Fibroblast of skin of left biceps (primary cell): ENCODE data around the gene ANXA6.

Source experiments
- DNase-seq, 2 experiments: peaks; one replicate each; pipeline ENCODE4 v3.0.0-alpha.2; 2013; ENCODE audit warnings: low read depth in 2 of 2

Gene ANXA6

DNA sequence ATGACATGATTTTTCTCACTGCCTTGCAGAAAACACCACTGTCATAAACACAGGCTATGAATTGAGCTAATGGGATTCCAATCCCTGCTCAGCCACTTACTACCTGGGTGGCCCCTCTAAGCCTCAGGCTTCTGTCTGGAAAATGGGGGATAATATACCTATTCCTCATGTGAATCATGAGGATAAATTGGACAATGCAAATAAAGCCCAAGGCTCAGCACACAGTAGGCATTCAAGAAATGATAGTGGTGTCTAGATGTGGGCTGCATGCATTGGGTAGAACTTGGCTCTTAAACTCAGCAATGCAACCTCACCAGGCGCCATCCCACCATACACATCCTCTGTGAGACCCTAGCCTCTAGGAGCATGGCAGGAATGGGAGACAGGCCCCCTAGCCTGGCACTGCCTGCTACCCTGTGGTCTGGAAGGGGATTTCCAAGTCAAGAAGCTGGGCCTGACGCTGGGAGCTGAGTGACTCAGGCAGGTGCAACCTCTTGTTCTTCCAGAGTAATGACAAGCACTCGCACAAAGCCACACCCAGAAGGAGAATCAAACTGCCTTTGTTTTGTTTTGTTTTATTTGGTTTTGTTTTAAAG, 74.4 kb downstream of the ANXA6 start:
- no peak for DNase-seq

DNA sequence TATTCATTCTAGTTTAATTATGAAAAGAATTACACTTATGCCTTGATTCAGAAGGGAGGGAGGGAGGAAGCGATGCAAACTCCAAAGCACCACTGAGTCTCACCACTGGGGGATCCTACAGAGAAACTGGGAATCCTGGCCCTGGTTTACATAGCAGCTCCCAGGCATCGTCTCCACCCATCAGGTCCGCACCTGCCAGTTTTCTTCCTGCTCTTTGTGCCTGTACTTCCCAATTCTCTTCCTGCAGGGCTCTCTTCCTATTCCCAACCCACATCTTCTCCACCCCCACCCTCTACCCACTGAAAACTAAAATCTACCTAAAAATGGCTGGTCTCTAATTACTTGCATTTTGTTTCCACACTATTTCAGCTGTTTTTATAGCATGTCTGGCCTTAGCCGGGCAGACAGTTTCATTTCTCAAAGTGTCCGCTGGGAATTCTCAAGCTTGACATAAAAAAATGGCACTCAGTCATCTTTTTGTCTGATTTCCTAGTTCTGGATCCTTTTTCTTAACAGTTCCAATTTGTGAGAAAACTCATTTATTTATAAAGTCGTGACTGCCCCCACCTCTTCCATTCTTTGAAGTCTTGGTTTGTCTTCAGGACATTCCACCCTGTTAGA, 75.2 kb downstream of the ANXA6 start:
- DNase-seq: no peak

DNA sequence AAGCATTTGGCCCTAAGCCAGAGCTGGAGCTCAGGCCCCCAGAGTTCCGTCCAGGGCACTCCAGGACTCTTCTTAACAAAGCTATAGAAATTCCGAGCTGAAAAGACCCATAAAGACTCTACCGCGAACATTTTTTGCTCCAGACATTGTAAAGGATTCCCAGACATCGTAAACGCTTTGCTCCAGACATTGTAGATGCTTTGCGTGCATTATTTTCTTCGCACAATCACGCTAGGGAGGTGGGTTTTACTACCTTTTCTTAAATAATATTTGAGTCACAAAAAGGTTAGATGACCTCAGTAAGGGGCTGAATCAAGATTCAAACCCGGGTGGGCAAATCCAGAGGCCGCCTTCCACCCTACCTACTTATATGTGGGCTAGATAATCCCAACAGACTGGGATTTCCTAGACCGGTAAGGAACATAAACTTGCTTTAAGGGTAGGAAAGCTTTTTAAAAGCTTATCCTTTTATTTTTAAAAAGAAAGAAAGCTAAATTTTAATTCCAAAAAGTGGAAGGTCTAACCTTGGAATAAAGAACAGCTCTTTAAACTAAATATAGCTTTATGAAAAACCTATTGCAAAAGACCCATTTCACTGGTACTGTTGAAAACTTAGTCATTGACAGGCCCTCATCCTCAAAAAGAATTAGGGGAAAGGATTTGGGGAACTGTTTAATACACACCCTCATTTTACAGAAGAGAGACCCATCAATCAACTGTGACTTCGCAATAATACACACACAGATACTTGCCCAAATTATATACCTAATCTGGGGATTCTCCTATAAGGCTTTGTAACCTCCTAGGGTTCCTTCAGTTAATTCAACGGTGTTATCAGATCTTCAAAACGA, 75.9 kb downstream of the ANXA6 start:
- peak in 1 of 2 experiments; percentile 67 for DNase-seq

DNA sequence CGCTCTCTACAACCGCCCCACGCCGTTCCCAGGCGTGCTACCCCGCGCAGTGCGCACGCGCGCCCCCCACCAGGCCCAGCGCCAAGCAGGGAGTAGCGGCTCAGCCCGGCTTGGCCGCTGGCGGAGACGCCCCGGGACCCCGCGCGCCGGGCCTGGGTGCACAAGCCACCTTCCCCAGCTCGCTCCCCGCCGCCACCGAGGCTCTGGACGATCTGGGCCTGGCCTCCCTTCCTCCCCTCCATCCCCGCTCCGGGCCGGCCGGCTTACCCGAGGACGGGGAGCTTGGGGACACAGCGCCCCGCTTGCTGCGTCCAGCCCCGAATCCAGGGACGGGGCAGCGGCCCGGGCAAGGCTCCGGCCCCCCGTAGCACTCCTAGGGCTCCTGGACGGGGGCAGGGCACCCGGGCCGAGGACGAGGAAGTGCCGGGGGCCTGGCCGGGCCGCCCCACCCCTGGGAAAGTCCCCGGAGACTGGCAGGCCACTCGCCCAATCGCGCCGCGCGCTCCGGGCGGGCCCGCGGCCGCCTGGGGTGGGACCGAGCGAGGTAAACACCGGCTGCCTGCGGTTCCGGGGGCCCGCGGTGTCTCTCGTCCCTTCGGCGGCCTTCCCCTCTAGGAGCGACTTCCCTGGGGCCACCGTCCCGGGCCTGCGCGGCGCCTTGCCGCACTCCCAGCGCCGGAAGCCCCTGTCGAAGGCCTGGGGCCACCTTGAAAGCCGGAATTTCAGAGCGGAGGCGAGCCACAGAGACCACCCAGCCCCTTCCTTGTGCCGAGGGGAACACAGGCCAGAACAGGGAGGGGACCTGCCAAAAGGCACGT, 76.8 kb downstream of the ANXA6 start, which contains the start of gene TNIP1:
Gene TNIP1 (minus strand): TSS at position 422 of the 818 bp plus-strand sequence. CDS start 15,939 bp downstream, outside the sequence.
- peak; percentile 84 for DNase-seq

DNA sequence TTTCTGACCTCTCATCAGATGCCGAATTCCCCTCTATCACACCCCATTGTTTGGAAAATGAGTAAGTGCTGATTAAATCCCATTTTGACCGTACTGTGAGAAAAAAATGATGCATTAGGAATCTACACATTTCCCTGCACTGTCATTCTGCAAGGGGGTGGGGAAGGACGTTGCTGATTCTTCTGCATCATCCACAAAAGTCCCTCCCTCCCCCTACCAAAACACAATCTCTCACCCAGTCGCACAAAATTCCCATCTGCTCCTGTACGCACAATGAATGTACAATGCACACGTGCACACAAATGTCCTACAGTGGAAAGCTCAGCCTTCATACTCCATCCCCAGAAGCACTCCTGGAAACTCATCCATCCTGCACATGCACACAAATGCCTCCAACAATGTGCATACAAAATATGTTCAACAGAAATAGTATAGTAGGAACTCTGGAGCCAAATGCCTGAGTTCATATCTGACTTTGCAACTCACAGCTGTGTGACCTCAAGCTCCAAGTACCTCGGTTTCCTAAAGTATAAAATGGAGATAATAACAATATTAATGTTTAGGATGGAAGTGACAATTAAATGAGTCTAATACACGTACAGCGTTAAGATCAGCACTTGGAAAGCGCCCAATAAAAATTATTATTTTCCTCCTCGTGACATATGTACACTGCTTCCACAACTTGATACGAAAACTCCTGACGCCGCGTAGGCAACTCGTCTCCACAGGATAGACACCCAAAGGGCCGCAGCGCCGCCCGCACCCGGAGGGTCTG, 77.6 kb downstream of the ANXA6 start:
- no peak for DNase-seq

DNA sequence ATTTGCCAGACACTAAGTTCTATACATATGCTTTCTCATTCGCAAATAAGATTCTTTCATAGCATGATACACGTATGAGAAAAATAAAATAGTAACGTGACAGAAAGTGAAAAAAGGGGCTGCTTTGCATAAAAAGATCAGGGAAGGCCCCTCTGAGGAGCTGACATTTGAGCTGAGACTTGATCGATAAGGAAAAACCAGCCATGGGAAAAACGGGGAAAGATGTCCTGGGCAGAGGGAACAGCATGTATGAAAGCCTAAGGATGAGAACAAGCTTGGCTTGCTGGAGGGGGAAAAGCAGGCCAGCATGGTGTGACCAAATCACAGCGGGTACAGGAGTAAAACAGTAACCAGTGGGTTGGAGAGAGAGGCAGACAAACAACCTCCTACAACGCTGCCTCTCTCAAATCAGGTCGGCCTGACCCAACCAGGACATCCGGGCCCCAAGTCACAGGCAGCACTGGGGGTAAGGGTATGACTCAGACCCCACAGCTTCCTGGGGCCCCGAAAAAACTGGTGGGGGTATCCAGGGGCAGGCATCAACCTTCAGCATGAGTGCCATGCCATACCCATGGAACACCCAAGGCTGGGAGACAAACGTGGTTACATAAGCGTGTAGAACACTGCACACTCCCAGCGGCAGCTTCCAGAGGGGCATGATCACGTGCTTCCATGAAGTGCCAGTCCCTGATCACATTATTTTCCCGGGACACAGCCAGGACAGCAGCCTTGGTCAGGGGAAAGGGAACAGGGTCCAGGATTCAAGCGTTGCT, 78.9 kb downstream of the ANXA6 start:
- no peak for DNase-seq

DNA sequence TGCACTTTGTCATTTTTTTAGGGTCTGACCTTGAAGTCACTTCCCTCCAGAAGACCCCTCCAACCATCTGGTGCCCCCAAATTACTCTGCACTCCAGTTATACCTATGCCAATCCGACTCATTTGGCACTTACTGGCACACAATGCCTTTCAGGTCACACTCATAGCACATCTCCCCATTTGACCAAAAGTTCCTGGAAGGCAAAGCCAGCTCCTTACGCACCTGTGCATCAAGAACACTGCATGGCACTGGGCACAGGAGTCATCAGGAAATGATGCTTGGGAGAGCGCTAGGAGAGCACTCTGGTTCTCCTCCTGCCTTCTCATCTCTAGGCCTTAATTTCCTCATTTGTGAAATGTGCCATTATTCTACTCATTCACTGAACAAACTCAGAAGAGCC, 79.6 kb downstream of the ANXA6 start:
- no peak for DNase-seq

DNA sequence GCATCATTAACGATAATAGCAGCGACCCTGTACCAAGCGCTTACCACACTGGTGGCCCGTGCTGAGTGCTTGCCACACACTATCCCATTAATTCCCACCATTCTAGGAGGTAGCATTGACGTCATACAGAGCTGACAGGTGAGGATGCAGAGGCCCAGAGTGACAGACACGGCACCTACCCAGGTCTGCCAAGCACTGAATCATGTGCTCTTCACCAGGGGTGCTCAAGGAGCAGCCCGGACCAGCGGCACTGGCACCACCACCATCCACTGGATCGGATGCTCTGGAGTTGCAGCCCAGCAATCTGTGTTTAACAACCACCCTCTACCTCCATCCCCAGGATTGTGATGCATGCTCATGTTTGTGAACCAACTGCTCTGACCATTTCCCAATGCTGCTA, 80.2 kb downstream of the ANXA6 start:
- DNase-seq: no peak

DNA sequence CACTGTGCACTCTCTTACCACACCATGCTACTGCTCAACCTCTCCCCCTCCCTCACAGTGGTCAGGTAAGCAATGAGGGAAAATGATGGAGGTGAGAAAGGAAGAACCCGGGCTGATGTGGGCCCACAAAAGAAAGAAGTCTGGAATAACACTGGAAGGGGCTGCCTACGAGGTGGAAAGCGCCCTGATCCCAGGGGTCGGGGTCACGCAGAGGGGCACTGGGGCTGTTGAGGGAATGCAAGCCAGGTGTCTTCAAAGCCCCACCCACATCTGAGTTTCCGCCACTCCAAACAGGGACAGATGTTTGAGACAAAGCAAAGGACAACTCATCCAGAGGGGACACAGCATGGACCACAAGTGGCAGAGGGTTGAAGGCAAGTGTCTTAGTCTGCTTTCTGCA, 81.0 kb downstream of the ANXA6 start:
- no peak for DNase-seq

DNA sequence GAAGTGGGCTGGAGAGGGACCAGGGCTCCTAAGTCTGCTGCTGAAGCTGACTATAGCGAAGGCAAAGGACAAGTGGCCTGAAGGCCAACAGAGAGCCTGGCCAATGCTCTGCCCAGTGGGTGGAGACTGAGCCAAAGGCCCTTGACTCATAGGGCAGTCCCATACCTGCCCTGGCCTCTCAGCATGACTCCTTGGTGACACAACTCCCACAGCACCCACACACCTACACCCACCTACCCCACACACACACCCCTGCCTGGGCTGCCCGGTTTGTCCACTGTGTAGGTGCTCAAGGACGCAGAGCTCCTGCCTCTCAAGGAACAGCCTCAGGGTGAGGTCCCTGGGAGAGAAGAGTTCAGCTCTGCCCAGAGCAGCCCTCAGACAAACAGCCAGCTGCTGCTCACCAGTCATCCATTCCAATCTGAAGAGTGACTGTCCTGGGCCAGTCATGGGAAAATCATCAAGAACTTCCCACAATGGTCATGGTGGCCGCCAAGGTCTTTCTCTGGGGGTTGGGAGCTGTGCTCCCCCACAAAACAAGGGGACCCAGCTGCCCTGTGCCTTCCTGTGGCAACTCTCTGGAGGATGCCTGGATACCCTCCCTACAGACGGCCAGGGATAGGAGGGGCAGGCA, 81.8 kb downstream of the ANXA6 start:
- no peak for DNase-seq

DNA sequence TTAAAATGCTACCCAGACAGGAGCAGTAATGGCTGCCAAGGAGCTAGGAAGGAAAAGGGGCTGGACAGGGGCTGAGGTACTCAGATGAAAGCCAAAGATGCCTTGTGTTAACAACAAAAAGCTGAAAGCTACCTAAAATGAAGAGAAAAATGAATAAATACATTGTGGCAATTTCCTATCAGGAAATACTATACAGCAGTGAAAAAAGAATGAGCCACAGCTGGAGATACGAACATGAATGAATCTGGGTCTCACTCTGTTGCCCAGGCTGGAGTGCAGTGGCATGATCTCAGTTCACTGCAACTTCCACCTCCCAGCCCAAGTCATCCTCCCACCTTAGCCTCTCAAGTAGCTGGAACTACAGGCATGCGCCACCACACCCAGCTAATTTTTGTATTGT, 83.0 kb downstream of the ANXA6 start:
- DNase-seq: no peak

DNA sequence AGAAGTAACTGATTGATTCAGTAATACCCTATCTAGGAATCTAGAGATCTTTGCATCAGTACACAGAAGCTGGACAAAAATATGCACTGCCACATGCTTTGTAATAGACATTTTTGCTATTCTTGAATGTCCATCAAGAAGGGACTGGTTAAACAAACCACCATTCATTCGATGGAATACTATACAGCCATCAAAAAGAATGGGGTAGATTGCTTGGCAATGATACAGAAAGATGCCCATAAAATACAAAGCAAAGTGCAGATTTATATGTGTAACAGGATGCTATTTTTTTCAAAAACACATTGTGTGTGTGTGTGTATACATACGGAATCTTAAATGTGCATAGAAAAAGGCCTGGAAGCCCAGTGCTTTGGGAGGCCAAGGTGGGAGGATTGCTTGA, 84.3 kb downstream of the ANXA6 start:
- DNase-seq: no peak

DNA sequence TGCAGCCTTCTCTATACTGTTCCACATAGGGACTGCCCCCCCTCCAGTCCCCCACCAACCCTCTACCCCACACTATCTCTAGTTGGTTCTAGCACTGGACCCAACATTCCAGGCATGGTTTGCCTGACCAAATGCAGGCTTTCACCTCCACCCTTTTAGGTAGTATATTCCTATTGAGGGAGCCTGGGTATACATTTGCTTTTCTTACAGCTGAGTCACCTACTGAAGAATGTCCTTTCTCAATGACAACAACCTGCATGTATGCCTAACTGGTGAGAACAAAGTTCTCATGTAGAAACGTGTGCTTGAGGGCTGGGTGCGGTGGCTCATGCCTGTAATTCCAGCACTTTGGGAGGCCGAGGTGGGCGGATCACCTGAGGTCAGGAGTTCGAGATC, 85.0 kb downstream of the ANXA6 start:
- no peak for DNase-seq

DNA sequence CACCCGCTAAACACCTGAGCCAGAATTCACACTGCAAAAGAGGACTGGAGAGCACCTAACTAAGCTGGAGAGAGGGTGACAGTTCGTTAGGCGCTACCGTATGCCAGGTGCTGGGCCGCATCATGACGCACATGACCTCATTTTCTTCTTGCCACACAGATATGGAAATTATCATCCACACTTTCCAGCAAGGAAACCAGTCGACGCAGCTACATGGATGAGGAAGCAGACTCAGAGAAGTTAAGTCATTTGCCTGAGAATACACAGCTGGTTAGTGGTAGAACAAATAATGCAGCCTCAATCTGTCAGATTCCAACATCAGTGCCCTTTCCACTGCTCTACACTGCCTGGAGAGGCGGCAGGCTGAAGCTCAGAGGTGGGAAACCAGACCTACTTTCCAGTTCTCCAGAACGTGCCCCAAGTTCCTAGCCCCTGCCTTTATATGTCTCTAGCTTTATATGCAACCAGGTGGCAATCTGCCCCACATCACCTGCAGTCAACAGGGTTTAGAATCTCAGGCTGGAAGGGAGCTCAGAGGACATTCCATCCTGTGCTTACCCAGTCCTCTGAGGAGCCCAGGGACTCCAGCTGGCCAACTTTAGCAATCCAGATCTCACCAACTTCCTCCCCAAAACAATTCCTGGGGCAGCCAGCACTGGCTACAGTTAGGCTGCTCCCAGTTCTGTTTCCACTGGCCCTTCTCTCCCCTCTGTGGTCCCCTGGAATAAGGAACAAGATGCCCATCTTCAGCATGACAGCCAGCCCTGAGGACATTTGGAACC, 85.5 kb downstream of the ANXA6 start:
- DNase-seq: no peak

DNA sequence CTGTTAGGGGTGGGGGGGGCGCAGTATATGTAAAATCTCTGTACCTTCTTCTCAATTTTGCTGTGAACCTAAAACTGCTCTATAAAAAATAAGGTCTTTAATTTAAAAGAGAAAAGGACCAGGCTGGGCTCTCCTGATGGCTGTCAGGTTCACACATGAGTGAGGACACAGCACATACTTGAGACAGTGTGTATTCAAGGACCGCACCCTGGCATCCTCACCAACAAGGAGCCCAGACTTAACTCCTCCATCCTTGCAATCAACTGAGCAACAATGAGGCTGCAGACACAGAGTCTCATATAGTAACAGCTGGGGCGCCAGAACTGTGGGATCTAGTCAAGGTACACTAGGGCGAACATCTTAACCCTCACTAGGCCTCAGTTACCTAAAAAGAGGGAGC, 86.6 kb downstream of the ANXA6 start:
- no peak for DNase-seq

DNA sequence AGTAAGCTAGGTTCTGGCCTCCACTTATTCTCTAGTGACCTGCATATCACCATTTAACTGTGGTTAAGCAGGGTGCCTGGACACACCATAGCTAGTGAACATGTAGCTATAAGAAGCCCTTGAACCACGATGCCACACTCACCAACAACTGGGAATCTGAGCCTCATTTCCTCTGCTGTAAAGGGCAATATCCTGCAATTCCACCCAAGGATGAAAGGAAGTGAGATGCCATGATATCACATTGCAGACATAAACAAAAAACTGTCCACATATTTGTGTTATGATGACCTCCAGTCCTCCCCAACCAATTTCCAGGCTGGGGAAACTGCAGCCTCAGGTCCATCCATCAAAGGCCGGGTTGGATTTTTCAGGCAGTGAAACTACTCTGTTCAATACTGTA, 87.1 kb downstream of the ANXA6 start:
- no peak for DNase-seq

DNA sequence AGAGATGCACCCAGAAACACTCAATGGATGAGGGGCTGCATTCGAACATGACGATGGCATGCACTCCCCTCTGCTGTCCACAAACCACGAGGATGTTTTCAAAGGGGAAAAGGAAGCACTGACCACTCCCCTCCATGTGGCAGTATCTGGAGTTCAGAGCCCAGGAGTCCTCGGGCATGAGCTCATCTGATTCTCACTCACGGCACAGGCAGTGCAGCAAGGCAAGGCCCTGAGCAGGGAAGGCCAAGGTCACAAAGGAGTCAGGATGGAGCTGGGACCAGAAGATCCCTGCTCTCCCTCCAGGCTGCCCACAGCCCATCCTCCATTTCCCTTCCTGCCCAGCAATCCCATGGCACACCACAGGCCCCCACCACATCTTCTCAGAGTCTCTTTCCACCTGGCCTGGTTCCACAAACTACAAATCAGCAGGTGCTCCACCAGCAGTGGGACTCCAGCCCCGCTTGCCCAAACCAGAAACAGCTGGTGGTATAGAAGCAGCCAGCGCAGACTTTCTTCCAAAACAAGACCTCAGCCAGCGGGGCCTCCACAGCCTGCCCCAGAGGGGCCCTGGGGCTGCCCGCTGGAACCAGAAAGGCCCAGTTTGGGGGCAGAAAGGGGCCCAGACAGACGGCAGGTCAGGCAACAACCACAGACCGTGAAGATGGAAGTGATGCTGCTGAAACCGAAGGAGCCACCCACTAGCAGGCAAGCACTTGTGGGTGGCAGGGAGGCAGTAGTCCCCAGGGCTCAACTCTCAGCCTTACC, 89.0 kb downstream of the ANXA6 start:
- no peak for DNase-seq

DNA sequence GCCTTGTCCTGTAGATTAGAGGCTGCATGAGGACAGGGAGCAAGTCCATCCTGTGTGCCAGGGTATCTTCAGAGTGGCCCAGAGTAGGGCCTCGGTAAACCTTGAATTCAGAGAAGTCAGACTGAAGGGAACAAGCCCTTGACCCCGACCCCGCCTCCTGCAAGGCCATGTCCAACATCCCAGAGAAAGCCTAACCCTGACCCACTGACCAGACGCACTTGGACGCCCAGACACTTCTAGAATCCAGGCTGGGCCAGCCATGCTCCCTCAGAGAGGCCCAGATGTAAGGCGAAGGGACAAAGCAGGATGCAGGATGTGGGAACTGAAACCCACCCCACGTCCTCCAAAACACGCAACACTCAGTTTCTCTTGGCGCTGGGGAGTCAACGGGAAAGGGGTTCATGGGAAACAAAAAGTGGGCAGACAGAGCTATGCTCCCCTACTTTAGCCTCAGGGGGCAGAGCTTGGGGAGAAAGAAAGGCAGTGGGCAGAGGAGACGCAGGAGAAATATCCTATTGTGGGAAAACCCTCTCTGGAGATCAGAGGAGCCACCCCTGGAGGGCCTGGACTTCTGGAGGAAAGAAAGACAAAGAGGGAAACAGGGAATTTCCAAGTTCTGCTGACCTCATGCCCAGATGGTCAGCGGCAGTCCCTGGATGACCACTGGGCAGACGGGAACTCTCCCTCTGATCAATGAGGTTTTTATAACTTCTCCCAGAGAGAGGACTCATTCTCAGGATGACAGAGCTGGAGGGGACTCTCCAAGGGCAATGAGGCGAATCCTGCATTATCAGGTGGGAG, 89.7 kb downstream of the ANXA6 start:
- DNase-seq: no peak
